H1 (cell line): ENCODE measurements around the gene F11R. TPM values are rescaled to one million over a fixed set of nuclear protein-coding genes. Genes with fewer than 3 reads are reported as not detected.

Source experiments
- CTCF ChIA-PET: fragments of 300-600 bp; sonication (Branson Sonifier 250); formaldehyde crosslinking; loops from one replicate; lab custom pipeline; 2021; ENCODE audit not compliant: partially characterized antibody; lab: Charles Lee
- POLR2A ChIA-PET: fragments of 300-600 bp; sonication (Branson Sonifier 250); formaldehyde crosslinking; loops from one replicate; lab custom pipeline; 2021; ENCODE audit warnings: inconsistent platforms; ENCODE audit not compliant: partially characterized antibody; lab: Charles Lee
- DNase-seq, 2 experiments: peaks; one replicate each; pipeline versions ENCODE4 v3.0.0 to v3.0.0-alpha.2; 2010 to 2022; ENCODE audit warnings: low spot score in 2 of 2, low read depth in 1 of 2, mixed read lengths in 1 of 2
- FAIRE-seq: peaks from 2 replicates; lab custom pipeline; 2011; peaks lifted over from hg19 to GRCh38; lab: Jason Lieb, UNC
- H2AFZ ChIP-seq: 2 replicates; pipeline ENCODE4 v1.8.1; 2012; ENCODE audit warnings: low read length, inconsistent platforms
- H2AK5ac ChIP-seq: 2 replicates; pipeline ENCODE4 v1.6.1; 2013; ENCODE audit warnings: low read depth, low read length
- H2BK120ac ChIP-seq: replicated peaks from 2 replicates; pipeline ENCODE3; 2013; ENCODE audit warnings: low read depth, low read length, inconsistent platforms
- H2BK12ac ChIP-seq: 2 replicates; pipeline ENCODE4 v1.6.1; 2013; ENCODE audit warnings: low read depth, low read length
- H2BK15ac ChIP-seq: 2 replicates; pipeline ENCODE4 v1.6.1; 2013; ENCODE audit warnings: low read length
- H2BK20ac ChIP-seq: 2 replicates; pipeline ENCODE4 v1.6.1; 2013; ENCODE audit warnings: low read length
- H2BK5ac ChIP-seq: 2 replicates; pipeline ENCODE4 v1.6.1; 2013; ENCODE audit warnings: low read depth, low read length
- H3K14ac ChIP-seq: 2 replicates; pipeline ENCODE4 v1.6.1; 2013; ENCODE audit warnings: inconsistent platforms; ENCODE audit not compliant: insufficient read length
- H3K18ac ChIP-seq: 2 replicates; pipeline ENCODE4 v1.6.1; 2013; ENCODE audit warnings: low read length; ENCODE audit errors: extremely low read depth
- H3K23ac ChIP-seq: 2 replicates; pipeline ENCODE4 v1.6.1; 2013; ENCODE audit warnings: inconsistent platforms; ENCODE audit not compliant: insufficient read length
- H3K23me2 ChIP-seq: 2 replicates; pipeline ENCODE4 v1.6.1; 2013; ENCODE audit warnings: low read depth, low read length
- H3K27ac ChIP-seq: 2 replicates; pipeline ENCODE4 v1.6.1; 2011; ENCODE audit warnings: low read depth, low read length, inconsistent platforms
- H3K27me3 ChIP-seq, 4 experiments: replicated peaks in 1 of 4; 1 replicate in 1 of 4; 2 replicates in 3 of 4; pipeline versions ENCODE4 v1.6.1 to v1.8.1; 2011 to 2013; ENCODE audit warnings: low read length in 3 of 4, mild to moderate bottlenecking in 3 of 4, inconsistent platforms in 2 of 4, mixed read lengths in 2 of 4, moderate library complexity in 1 of 4; ENCODE audit not compliant: control insufficient read depth in 3 of 4, insufficient read depth in 3 of 4; ENCODE audit errors: extremely low read depth in 1 of 4
- H3K36me3 ChIP-seq, 4 experiments: 2 replicates each; pipeline versions ENCODE4 v1.6.1 to v1.8.1; 2011 to 2013; ENCODE audit warnings: mild to moderate bottlenecking in 4 of 4, low read length in 3 of 4, moderate library complexity in 2 of 4, control low read depth in 1 of 4, inconsistent platforms in 1 of 4; ENCODE audit not compliant: insufficient read depth in 4 of 4, control insufficient read depth in 2 of 4
- H3K4ac ChIP-seq: replicated peaks from 2 replicates; pipeline ENCODE3; 2013; ENCODE audit warnings: low read length, low read depth, mixed read lengths, inconsistent platforms; ENCODE audit not compliant: insufficient read length
- H3K4me1 ChIP-seq, 4 experiments: replicated peaks in 1 of 4; 1 replicate in 1 of 4; 2 replicates in 3 of 4; pipeline versions ENCODE4 v1.6.1 to v1.8.1; 2011 to 2013; ENCODE audit warnings: low read length in 3 of 4, inconsistent platforms in 2 of 4, mixed read lengths in 1 of 4; ENCODE audit not compliant: insufficient read depth in 4 of 4, control insufficient read depth in 3 of 4
- H3K4me2 ChIP-seq, 2 experiments: 2 replicates each; pipeline versions ENCODE4 v1.6.1 to v1.8.1; 2011 to 2013; ENCODE audit warnings: low read depth in 2 of 2, low read length in 2 of 2, control low read depth in 1 of 2, inconsistent platforms in 1 of 2, mild to moderate bottlenecking in 1 of 2; ENCODE audit not compliant: insufficient read depth in 1 of 2
- H3K4me3 ChIP-seq, 4 experiments: fragments of 200-600, 300-600 bp in 1 of 4; sonication (generic), shearing (Covaris generic), sonication (Bioruptor Twin) in 1 of 4; 2 replicates each; pipeline versions ENCODE4 v1.5.1 to v1.8.1; 2011 to 2016; ENCODE audit warnings: low read length in 4 of 4, low read depth in 3 of 4, control low read depth in 2 of 4, inconsistent platforms in 2 of 4, mild to moderate bottlenecking in 2 of 4, mixed read lengths in 1 of 4, moderate library complexity in 1 of 4; ENCODE audit not compliant: insufficient read depth in 2 of 4; ENCODE audit errors: extremely low read depth in 1 of 4
- H3K56ac ChIP-seq: replicated peaks from 2 replicates; pipeline ENCODE3; 2013; ENCODE audit warnings: low read depth, mild to moderate bottlenecking, mixed read lengths, low read length, inconsistent platforms; ENCODE audit not compliant: insufficient read length
- H3K79me1 ChIP-seq: 2 replicates; pipeline ENCODE4 v1.6.1; 2013; ENCODE audit warnings: low read depth, low read length, control low read depth
- H3K79me2 ChIP-seq, 2 experiments: 2 replicates each; pipeline versions ENCODE4 v1.6.1 to v1.8.1; 2012 to 2013; ENCODE audit warnings: low read length in 2 of 2, mild to moderate bottlenecking in 2 of 2, inconsistent platforms in 1 of 2; ENCODE audit not compliant: insufficient read depth in 2 of 2, control insufficient read depth in 1 of 2
- H3K9ac ChIP-seq, 4 experiments: replicated peaks in 1 of 4; 1 replicate in 1 of 4; 2 replicates in 3 of 4; pipeline versions ENCODE4 v1.6.1 to v1.8.1; 2011 to 2013; ENCODE audit warnings: low read depth in 3 of 4, low read length in 3 of 4, control low read depth in 2 of 4, mild to moderate bottlenecking in 2 of 4, moderate library complexity in 2 of 4, inconsistent platforms in 1 of 4; ENCODE audit errors: extremely low read depth in 1 of 4
- H3K9me3 ChIP-seq, 2 experiments: 2 replicates each; pipeline versions ENCODE4 v1.6.1 to v1.8.1; 2012 to 2013; ENCODE audit warnings: mild to moderate bottlenecking in 2 of 2, moderate library complexity in 2 of 2, control low read depth in 1 of 2, inconsistent platforms in 1 of 2, low read depth in 1 of 2, low read length in 1 of 2, mixed read lengths in 1 of 2; ENCODE audit not compliant: insufficient read depth in 2 of 2
- H4K20me1 ChIP-seq, 2 experiments: replicated peaks in 1 of 2; 2 replicates each; pipeline versions ENCODE3 to v1.8.1; 2011 to 2013; ENCODE audit warnings: inconsistent platforms in 2 of 2, low read length in 2 of 2, mild to moderate bottlenecking in 1 of 2; ENCODE audit not compliant: insufficient read depth in 2 of 2, control insufficient read depth in 1 of 2
- H4K5ac ChIP-seq: 2 replicates; pipeline ENCODE4 v1.6.1; 2013; ENCODE audit warnings: low read length, low read depth, mixed read lengths, inconsistent platforms; ENCODE audit not compliant: insufficient read length
- H4K8ac ChIP-seq: 2 replicates; pipeline ENCODE4 v1.8.0; 2013; ENCODE audit warnings: mild to moderate bottlenecking, moderate library complexity, low read length, inconsistent platforms; ENCODE audit not compliant: insufficient read depth; ENCODE audit errors: extremely low read depth
- H4K91ac ChIP-seq: replicated peaks from 2 replicates; pipeline ENCODE3; 2013; ENCODE audit warnings: low read length, mixed read lengths, inconsistent platforms; ENCODE audit not compliant: insufficient read length
- CBX5 ChIP-seq: fragments of 300-800, 300-1000 bp; sonication (generic); IDR thresholded peaks from 2 replicates; pipeline ENCODE4 v1.7.1; 2016; ENCODE audit warnings: antibody characterized with exemption, low read length, low read depth
- CTBP2 ChIP-seq: IDR thresholded peaks from 2 replicates; pipeline ENCODE4 v1.7.0; 2011; ENCODE audit warnings: borderline replicate concordance, mild to moderate bottlenecking, moderate library complexity, mixed read lengths, low read length; ENCODE audit not compliant: insufficient read depth, insufficient read length
- FOSL1 ChIP-seq: IDR thresholded peaks from 2 replicates; pipeline ENCODE4 v1.6.1; 2011; ENCODE audit warnings: mild to moderate bottlenecking, low read depth, low read length, moderate library complexity; ENCODE audit not compliant: insufficient read depth
- GABPA ChIP-seq: IDR thresholded peaks from 2 replicates; pipeline ENCODE4 v1.6.1; 2011; ENCODE audit warnings: mild to moderate bottlenecking, low read length, moderate library complexity, borderline replicate concordance; ENCODE audit not compliant: insufficient read depth
- HDAC2 ChIP-seq, 2 experiments: fragments of 300-600 bp in 1 of 2; sonication (generic) in 1 of 2; IDR thresholded peaks; 2 replicates each; pipeline ENCODE4 v1.6.1; 2011 to 2012; ENCODE audit warnings: low read depth in 2 of 2, low read length in 2 of 2, mild to moderate bottlenecking in 2 of 2, moderate library complexity in 2 of 2, borderline replicate concordance in 1 of 2, inconsistent platforms in 1 of 2
- KDM1A ChIP-seq: fragments of 200-600, 300-600 bp; sonication (generic); IDR thresholded peaks from 2 replicates; pipeline ENCODE4 v1.7.1; 2016; ENCODE audit warnings: mild to moderate bottlenecking, low read length, borderline replicate concordance
- POLR2A ChIP-seq, 2 experiments: IDR thresholded peaks; 1 replicate in 1 of 2; 2 replicates in 1 of 2; pipeline ENCODE4 v1.6.1; 2011; ENCODE audit warnings: low read depth in 2 of 2, low read length in 2 of 2, mild to moderate bottlenecking in 2 of 2; ENCODE audit errors: control extremely low read depth in 1 of 2
- RBBP5 ChIP-seq: IDR thresholded peaks from 2 replicates; pipeline ENCODE4 v1.7.1; 2012; ENCODE audit warnings: low read depth, mild to moderate bottlenecking, inconsistent platforms, low read length, moderate library complexity, borderline replicate concordance
- RFX5 ChIP-seq: IDR thresholded peaks from 2 replicates; pipeline ENCODE4 v1.6.1; 2011; ENCODE audit warnings: low read depth, low read length, improper control_type of control experiment, borderline replicate concordance
- YY1 ChIP-seq: IDR thresholded peaks from 2 replicates; pipeline ENCODE4 v1.6.1; 2011; ENCODE audit warnings: low read depth, mild to moderate bottlenecking, low read length
- WGBS, 2 experiments: shearing (Covaris generic) in 1 of 2; methylation state at CpG; one replicate each; pipeline versions ENCODE4 v1.1.6 to v1.1.7; 2013 to 2015; ENCODE audit warnings: low lambda C conversion rate in 2 of 2, mixed read lengths in 2 of 2, inconsistent platforms in 1 of 2, low coverage in 1 of 2, missing lambda C conversion rate in 1 of 2; ENCODE audit not compliant: insufficient replicate concordance in 2 of 2, insufficient coverage in 1 of 2, insufficient read length in 1 of 2; ENCODE audit errors: extremely low coverage in 1 of 2, missing lambda C conversion rate in 1 of 2; 5-methylcytosine and 5-hydroxymethylcytosine counted together
- polyA plus RNA-seq, 7 experiments: library from polyadenylated mRNA; depleted of rRNA in 3 of 7; stranded (reverse) in 5 of 7; unstranded in 2 of 7; fragments of >200 nt in 5 of 7; fragments of 200-250 nt in 2 of 7; gene quantifications; 1 replicate in 5 of 7; 2 replicates in 1 of 7; 4 replicates in 1 of 7; pipeline versions ENCODE4 v1.2.1 to v1.2.3, GENCODE V29; 2011 to 2013; ENCODE audit warnings: missing spikeins in 2 of 7, mixed read lengths in 2 of 7
- total RNA-seq: library from RNA; stranded (reverse); fragmentation: NEBNext Ultra II Directional; extraction: Animal tissue kit (Norgen Biotek cat#: 25700); gene quantifications from 2 replicates; pipeline ENCODE4 v1.2.1, GENCODE V29; 2021
- TF ChIP-seq, protein P1 (sequence below), 3 experiments: IDR thresholded peaks; 1 replicate in 2 of 3; 2 replicates in 1 of 3; pipeline versions ENCODE4 v1.5.1 to v1.6.1; 2011; ENCODE audit warnings: low read length in 3 of 3, mild to moderate bottlenecking in 3 of 3, inconsistent platforms in 2 of 3, low read depth in 1 of 3, moderate library complexity in 1 of 3; ENCODE audit not compliant: insufficient read depth in 1 of 3; ENCODE audit errors: control extremely low read depth in 1 of 3

Gene F11R
- total and polyA plus RNA-seq, 2 of the 8 experiments (the other 6 are each of a cell fraction or from before 2014, with no cell fraction given): 159 to 200 TPM

DNA sequence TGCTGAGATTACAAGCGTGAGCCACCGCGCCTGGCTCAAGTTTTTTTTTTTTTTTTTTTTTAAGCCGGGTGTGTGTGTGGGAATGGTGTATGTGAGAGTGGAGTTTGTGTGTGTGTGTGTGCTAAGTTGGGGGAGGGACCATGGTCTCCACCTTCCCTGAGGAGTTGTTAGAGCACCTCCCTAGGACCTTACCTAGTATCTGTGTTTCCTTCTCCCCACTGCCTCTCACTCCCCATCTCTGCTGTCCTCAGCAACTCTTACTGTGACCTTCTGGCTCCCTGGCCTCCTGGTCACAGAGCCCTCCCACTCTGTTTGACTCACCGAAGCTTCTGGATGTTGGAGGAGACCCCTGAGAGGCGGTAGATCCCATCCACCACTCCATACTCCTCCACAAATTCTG lies 38.3 kb upstream of the F11R start:
- Histone ChIP-seq H4K5ac (no peak overlapping the region), H2BK12ac (no peak overlapping the region), H2BK120ac (no peak overlapping the region), H3K36me3 (no peaks in the 10 kb centered on the region), H3K23ac (no peak overlapping the region), H3K18ac (no peak overlapping the region; the same call in 1 of the 2 replicates), H2BK5ac (no peak overlapping the region), H3K4ac (no peak overlapping the region), H3K4me1 (no peaks in the 10 kb centered on the region), H3K23me2 (no peaks in the 10 kb centered on the region), H3K4me2 (no peak overlapping the region), H2AK5ac (no peak overlapping the region), H3K14ac (no peak overlapping the region), H3K27me3 (no peaks in the 10 kb centered on the region), H2BK20ac (no peak overlapping the region), H3K79me2 (no peaks in the 10 kb centered on the region), H4K8ac (no peak overlapping the region; the same call in 1 of the 2 replicates), H3K27ac (no peak overlapping the region), H3K79me1 (no peaks in the 10 kb centered on the region), H2AFZ (no peak overlapping the region), H4K20me1 (no peaks in the 10 kb centered on the region), H3K9ac (no peak overlapping the region), H3K9me3 (no peaks in the 10 kb centered on the region), H4K91ac (no peak overlapping the region), H3K4me3 (no peak overlapping the region), H2BK15ac (no peak overlapping the region), H3K56ac (no peak overlapping the region)
- WGBS, 2 experiments: 91% methylated on average over 5 of the region's 6 CpGs; no CpG with 5 or more reads in 1 of the 2 experiments
- CTCF ChIA-PET: interaction anchor here (0.6 to 3.9 kb wide), 5 partner anchors 9 to 125 kb away, joined by 3 to 29 read pairs (median 4); partner anchors contain the start of genes ARHGAP30 and USF1
- DNase-seq (no peak), FAIRE-seq (no peak)
- POLR2A ChIA-PET: interaction anchor here (0.9 to 4.6 kb wide), 3 partner anchors 11 to 18 kb away, joined by 3 to 28 read pairs (median 4); partner anchors contain the start of genes ARHGAP30 and USF1
- TF ChIP-seq RBBP5 (no peak), HDAC2 (IDR thresholded peaks at IDR 0.05; ENCODE audit: borderline replicate concordance in 1 of 2, low read depth in 2 of 2, low read length in 2 of 2) (no peak), CBX5 (no peak), RFX5 (no peak), POLR2A (IDR thresholded peaks at IDR 0.05; ENCODE audit: control extremely low read depth in 1 of 2, low read depth in 2 of 2, low read length in 2 of 2) (no peak), GABPA (no peak), YY1 (no peak), KDM1A (no peak), FOSL1 (no peak), CTBP2 (no peak)
- TF ChIP-seq, protein P1, sequence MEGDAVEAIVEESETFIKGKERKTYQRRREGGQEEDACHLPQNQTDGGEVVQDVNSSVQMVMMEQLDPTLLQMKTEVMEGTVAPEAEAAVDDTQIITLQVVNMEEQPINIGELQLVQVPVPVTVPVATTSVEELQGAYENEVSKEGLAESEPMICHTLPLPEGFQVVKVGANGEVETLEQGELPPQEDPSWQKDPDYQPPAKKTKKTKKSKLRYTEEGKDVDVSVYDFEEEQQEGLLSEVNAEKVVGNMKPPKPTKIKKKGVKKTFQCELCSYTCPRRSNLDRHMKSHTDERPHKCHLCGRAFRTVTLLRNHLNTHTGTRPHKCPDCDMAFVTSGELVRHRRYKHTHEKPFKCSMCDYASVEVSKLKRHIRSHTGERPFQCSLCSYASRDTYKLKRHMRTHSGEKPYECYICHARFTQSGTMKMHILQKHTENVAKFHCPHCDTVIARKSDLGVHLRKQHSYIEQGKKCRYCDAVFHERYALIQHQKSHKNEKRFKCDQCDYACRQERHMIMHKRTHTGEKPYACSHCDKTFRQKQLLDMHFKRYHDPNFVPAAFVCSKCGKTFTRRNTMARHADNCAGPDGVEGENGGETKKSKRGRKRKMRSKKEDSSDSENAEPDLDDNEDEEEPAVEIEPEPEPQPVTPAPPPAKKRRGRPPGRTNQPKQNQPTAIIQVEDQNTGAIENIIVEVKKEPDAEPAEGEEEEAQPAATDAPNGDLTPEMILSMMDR (IDR thresholded peaks at IDR 0.05; ENCODE audit: control extremely low read depth in 1 of 3, insufficient read depth in 1 of 3, low read depth in 1 of 3, low read length in 3 of 3): no peak
